ENCODE results near the gene TENM3.

TENM3 gene

DNA sequence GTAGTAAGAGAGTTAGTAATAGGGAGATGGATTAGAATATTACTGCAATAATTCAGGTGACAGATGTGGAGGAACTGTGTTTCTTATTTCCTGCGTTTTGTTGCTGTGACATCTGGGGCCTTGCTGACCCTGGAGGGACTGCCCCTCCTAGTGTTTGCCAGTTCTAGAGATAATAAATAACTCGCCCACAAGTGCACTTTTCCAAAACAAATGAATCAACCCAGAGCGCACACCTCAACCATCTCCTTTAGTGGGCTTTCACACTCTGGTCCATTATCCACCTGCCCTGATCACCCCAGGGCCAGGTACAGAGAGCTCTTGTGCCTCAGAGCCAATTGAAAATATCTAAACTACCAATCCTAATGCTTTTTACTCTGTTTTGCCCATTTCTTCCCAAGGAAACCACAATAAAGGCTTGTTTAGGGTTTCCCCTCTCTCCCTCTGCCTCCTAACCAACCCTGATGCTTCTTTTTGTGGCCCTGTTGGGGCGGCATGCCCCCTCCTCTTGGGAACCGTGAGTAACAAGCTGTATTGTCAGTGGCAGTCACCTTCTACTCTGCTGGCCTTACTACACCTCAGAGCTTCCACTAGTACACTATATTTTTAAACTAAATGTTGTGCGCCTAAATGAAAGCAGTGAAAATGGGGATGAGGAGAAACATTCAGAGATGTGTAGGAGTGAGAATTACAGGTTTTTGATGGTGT is 270.5 kb downstream of the TENM3 start:
- Mint-ChIP-seq H3K4me1 (no peaks in the 10 kb centered on the region), H3K4me3 (no peak overlapping the region), H3K9me3 (peaks cover 5% of the 10 kb centered on the region), H3K27me3 (ENCODE audit: low read depth) (no peaks in the 10 kb centered on the region), H3K27ac (no peak overlapping the region), H3K36me3 (ENCODE audit: low read depth) (peaks cover 10% of the 10 kb centered on the region)
- TF ChIP-seq, protein P1, sequence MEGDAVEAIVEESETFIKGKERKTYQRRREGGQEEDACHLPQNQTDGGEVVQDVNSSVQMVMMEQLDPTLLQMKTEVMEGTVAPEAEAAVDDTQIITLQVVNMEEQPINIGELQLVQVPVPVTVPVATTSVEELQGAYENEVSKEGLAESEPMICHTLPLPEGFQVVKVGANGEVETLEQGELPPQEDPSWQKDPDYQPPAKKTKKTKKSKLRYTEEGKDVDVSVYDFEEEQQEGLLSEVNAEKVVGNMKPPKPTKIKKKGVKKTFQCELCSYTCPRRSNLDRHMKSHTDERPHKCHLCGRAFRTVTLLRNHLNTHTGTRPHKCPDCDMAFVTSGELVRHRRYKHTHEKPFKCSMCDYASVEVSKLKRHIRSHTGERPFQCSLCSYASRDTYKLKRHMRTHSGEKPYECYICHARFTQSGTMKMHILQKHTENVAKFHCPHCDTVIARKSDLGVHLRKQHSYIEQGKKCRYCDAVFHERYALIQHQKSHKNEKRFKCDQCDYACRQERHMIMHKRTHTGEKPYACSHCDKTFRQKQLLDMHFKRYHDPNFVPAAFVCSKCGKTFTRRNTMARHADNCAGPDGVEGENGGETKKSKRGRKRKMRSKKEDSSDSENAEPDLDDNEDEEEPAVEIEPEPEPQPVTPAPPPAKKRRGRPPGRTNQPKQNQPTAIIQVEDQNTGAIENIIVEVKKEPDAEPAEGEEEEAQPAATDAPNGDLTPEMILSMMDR (IDR thresholded peaks at IDR 0.05; ENCODE audit: unreplicated experiment in 3 of 3) = no peak

GRCh38 chr4:182518421-182518820 is 275.2 kb downstream of the TENM3 start:
- no peak overlapping the region for H3K27ac Mint-ChIP-seq
- peaks cover 5% of the 10 kb centered on the region for H3K9me3 Mint-ChIP-seq
- H3K27me3 Mint-ChIP-seq (ENCODE audit: low read depth) = no peaks in the 10 kb centered on the region
- TF ChIP-seq, protein P1 (IDR thresholded peaks at IDR 0.05; ENCODE audit: unreplicated experiment in 3 of 3) = no peak
- H3K4me3 Mint-ChIP-seq = no peak overlapping the region
- peaks cover 22% of the 10 kb centered on the region for H3K36me3 Mint-ChIP-seq (ENCODE audit: low read depth)
- H3K4me1 Mint-ChIP-seq = peaks cover 11% of the 10 kb centered on the region

DNA sequence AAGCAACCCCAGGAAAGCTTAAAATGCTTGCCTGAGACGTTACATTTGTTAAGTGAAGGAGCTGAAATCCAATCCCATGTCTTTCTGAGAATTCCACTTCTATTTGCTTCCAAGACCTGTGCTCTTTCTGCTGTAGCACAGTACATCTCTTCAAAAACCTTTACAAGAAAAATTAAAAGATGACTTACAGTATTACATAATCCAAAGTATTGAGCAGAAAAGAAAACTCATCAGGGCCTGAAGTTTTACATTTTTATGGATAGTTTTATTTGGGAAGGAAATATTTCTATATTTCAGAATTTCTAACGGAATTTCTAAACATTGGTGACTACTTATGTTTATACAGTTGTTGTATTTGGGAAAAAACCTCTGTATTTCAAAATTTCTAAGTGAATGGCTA is 276.3 kb downstream of the TENM3 start:
- Mint-ChIP-seq H3K27ac (no peak overlapping the region), H3K36me3 (ENCODE audit: low read depth) (peaks cover 22% of the 10 kb centered on the region), H3K27me3 (ENCODE audit: low read depth) (no peaks in the 10 kb centered on the region), H3K9me3 (peaks cover 5% of the 10 kb centered on the region), H3K4me1 (peaks cover 11% of the 10 kb centered on the region), H3K4me3 (no peak overlapping the region)
- TF ChIP-seq, protein P1 (IDR thresholded peaks at IDR 0.05; ENCODE audit: unreplicated experiment in 3 of 3) = no peak

DNA sequence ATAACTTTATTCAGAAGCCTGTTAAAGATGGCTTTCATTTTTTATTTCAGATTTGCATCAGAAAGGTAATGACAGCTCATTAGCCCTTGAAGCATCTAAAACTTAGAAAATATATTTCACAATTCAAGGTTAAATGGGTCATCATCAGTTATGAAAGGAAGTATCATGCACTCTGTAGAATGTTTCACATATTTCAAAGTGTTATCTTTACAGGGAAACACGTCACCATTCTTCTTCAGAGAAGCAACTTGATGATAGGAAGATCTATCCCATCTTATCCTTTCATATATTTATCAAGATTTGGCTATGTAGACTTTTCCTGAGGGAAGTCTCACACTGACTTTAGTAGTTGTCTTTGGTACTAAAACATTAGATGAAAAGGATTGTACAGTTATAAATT is 277.8 kb downstream of the TENM3 start:
- Mint-ChIP-seq H3K27me3 (ENCODE audit: low read depth) (no peaks in the 10 kb centered on the region), H3K27ac (no peak overlapping the region), H3K9me3 (peaks cover 3% of the 10 kb centered on the region), H3K36me3 (ENCODE audit: low read depth) (peaks cover 26% of the 10 kb centered on the region), H3K4me3 (no peak overlapping the region), H3K4me1 (peaks cover 11% of the 10 kb centered on the region)
- TF ChIP-seq, protein P1 (IDR thresholded peaks at IDR 0.05; ENCODE audit: unreplicated experiment in 3 of 3) = no peak

GRCh38 chr4:182528819-182529218 is 285.6 kb downstream of the TENM3 start:
- Mint-ChIP-seq H3K27me3 (ENCODE audit: low read depth) (no peaks in the 10 kb centered on the region), H3K36me3 (ENCODE audit: low read depth) (peaks cover 18% of the 10 kb centered on the region), H3K27ac (no peak overlapping the region), H3K4me1 (peaks cover 12% of the 10 kb centered on the region), H3K9me3 (peaks cover 4% of the 10 kb centered on the region), H3K4me3 (no peak overlapping the region)
- TF ChIP-seq, protein P1 (IDR thresholded peaks at IDR 0.05; ENCODE audit: unreplicated experiment in 3 of 3) = no peak

DNA sequence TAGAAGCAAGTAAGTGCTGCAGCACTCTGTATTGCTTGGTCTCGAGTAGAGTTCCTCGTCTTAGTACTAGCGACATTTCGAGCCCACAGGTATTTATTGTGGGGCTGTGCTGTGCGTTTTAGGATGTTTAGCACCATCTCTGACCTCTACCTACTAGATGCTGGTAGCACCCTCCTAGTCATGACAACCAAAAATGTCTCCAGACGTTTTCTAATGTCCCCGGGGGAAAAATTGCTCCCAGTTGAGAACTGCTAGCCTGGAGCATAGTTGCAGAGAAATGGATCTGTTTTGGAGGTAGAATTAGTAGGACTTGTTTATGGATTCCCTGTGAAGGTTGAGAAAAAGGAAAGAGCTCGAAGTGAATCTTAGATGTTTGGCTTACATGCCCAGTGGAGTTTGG is 287.2 kb downstream of the TENM3 start:
- peaks cover 12% of the 10 kb centered on the region for H3K36me3 Mint-ChIP-seq (ENCODE audit: low read depth)
- TF ChIP-seq, protein P1 (IDR thresholded peaks at IDR 0.05; ENCODE audit: unreplicated experiment in 3 of 3) = no peak
- peaks cover 12% of the 10 kb centered on the region for H3K4me1 Mint-ChIP-seq
- H3K27ac Mint-ChIP-seq = no peak overlapping the region
- H3K27me3 Mint-ChIP-seq (ENCODE audit: low read depth) = no peaks in the 10 kb centered on the region
- no peak overlapping the region for H3K4me3 Mint-ChIP-seq
- peaks cover 4% of the 10 kb centered on the region for H3K9me3 Mint-ChIP-seq

Data from nephron (organoid).